Cerebellar nuclear complex (tissue), 1 donor: ENCODE measurements around the gene LRRC14B.
"Not testable (repeated sequence)": the region's sequence is repeated elsewhere in the genome, so short reads cannot be mapped to it uniquely, and the experiment has no call there.

Experiments
- DNase-seq, 2 experiments: peaks; one replicate each; lab custom pipeline; 2025; lab: John Stamatoyannopoulos, UW

The LRRC14B gene

DNA sequence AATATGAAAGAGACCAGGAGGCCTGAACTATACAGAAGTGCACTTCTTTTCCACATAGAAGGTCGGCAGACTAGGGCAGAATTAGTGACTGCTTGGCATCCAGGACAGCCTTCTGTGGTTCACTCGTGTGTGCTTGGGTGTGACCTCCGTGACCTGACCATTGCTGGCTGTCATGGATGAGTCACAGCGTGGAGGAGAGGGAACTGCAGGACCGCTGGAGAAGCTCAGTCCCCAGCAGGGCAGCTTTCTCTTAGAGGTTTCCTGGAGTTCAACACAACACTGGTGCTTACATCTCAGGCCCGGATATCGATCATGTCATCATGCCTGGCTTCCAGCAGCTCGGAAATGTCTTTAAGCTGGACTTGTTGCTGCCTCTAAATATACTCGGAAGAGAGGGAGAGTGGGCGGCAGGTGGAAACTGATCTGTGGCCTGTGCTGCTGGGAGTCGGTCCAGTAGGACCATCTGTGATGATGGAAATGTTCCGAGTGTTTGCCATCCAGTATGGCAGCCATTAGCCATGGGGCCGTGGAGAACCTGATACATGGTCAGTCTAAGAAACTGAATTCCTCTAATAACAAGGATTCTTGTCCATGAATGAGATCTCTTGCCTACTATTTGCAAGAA, 49.9 kb downstream of the LRRC14B start:
- peak in 1 of 2 experiments; percentile 59 for DNase-seq

DNA sequence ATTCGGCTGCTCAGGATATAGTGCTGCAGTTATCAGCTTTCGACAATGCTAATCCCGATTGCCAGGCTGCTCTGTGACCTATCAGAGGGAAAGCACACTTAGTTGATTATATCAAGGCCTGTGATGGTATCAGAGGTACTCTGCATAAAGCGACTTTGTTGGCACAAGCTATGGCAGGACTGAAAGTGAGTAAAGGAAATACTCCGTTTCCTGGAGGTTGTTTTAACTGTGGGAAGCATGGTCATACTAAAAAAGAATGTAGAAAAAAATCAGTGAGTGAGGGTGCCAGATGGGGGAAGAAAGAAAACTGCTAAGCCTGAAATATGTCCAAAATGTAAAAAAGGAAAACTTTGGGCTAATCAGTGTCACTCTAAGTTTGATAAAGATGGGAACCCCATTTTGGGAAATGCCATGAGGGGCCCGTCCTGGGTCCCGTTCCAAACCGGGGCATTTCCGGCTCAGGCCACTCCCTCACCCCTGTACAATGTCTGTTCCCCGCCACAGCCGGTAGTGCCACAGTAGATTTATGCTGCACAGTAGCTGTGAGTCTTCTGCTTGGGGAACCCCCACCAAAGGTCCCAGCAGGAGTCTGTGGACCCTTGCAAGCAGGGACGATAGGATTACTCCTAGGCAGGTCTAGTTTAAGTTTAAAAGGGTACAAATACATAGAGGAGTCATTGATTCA, 52.5 kb downstream of the LRRC14B start:
- not testable (repeated sequence) for DNase-seq

DNA sequence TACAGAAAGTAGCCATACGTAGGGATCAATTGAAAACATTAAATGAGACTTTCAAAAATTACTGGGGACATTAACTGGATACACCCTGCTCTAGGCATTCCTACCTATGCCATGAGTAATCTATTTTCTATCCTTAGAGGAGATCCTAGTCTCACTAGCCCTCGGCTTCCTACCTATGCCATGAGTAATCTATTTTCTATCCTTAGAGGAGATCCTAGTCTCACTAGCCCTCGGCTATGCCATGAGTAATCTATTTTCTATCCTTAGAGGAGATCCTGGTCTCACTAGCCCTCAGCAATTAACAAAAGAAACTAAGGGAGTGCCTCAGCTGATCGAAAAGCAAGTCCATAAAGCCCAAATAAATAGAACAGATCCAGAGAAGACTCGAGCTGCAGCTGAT, 54.4 kb downstream of the LRRC14B start:
- not testable (repeated sequence) for DNase-seq
